H1 (cell line): ENCODE measurements around the gene SCGN. TPM values are rescaled to one million over a fixed set of nuclear protein-coding genes. Genes with fewer than 3 reads are reported as not detected.

Source experiments
- CTCF ChIA-PET: fragments of 300-600 bp; sonication (Branson Sonifier 250); formaldehyde crosslinking; loops from one replicate; lab custom pipeline; 2021; ENCODE audit not compliant: partially characterized antibody; lab: Charles Lee
- POLR2A ChIA-PET: fragments of 300-600 bp; sonication (Branson Sonifier 250); formaldehyde crosslinking; loops from one replicate; lab custom pipeline; 2021; ENCODE audit warnings: inconsistent platforms; ENCODE audit not compliant: partially characterized antibody; lab: Charles Lee
- DNase-seq, 2 experiments: peaks; one replicate each; pipeline versions ENCODE4 v3.0.0 to v3.0.0-alpha.2; 2010 to 2022; ENCODE audit warnings: low spot score in 2 of 2, low read depth in 1 of 2, mixed read lengths in 1 of 2
- FAIRE-seq: peaks from 2 replicates; lab custom pipeline; 2011; peaks lifted over from hg19 to GRCh38; lab: Jason Lieb, UNC
- H2AFZ ChIP-seq: 2 replicates; pipeline ENCODE4 v1.8.1; 2012; ENCODE audit warnings: low read length, inconsistent platforms
- H2AK5ac ChIP-seq: 2 replicates; pipeline ENCODE4 v1.6.1; 2013; ENCODE audit warnings: low read depth, low read length
- H2BK120ac ChIP-seq: replicated peaks from 2 replicates; pipeline ENCODE3; 2013; ENCODE audit warnings: low read depth, low read length, inconsistent platforms
- H2BK12ac ChIP-seq: 2 replicates; pipeline ENCODE4 v1.6.1; 2013; ENCODE audit warnings: low read depth, low read length
- H2BK15ac ChIP-seq: 2 replicates; pipeline ENCODE4 v1.6.1; 2013; ENCODE audit warnings: low read length
- H2BK20ac ChIP-seq: 2 replicates; pipeline ENCODE4 v1.6.1; 2013; ENCODE audit warnings: low read length
- H2BK5ac ChIP-seq: 2 replicates; pipeline ENCODE4 v1.6.1; 2013; ENCODE audit warnings: low read depth, low read length
- H3K14ac ChIP-seq: 2 replicates; pipeline ENCODE4 v1.6.1; 2013; ENCODE audit warnings: inconsistent platforms; ENCODE audit not compliant: insufficient read length
- H3K18ac ChIP-seq: 2 replicates; pipeline ENCODE4 v1.6.1; 2013; ENCODE audit warnings: low read length; ENCODE audit errors: extremely low read depth
- H3K23ac ChIP-seq: 2 replicates; pipeline ENCODE4 v1.6.1; 2013; ENCODE audit warnings: inconsistent platforms; ENCODE audit not compliant: insufficient read length
- H3K23me2 ChIP-seq: 2 replicates; pipeline ENCODE4 v1.6.1; 2013; ENCODE audit warnings: low read depth, low read length
- H3K27ac ChIP-seq: 2 replicates; pipeline ENCODE4 v1.6.1; 2011; ENCODE audit warnings: low read depth, low read length, inconsistent platforms
- H3K27me3 ChIP-seq, 4 experiments: replicated peaks in 1 of 4; 1 replicate in 1 of 4; 2 replicates in 3 of 4; pipeline versions ENCODE4 v1.6.1 to v1.8.1; 2011 to 2013; ENCODE audit warnings: low read length in 3 of 4, mild to moderate bottlenecking in 3 of 4, inconsistent platforms in 2 of 4, mixed read lengths in 2 of 4, moderate library complexity in 1 of 4; ENCODE audit not compliant: control insufficient read depth in 3 of 4, insufficient read depth in 3 of 4; ENCODE audit errors: extremely low read depth in 1 of 4
- H3K36me3 ChIP-seq, 4 experiments: 2 replicates each; pipeline versions ENCODE4 v1.6.1 to v1.8.1; 2011 to 2013; ENCODE audit warnings: mild to moderate bottlenecking in 4 of 4, low read length in 3 of 4, moderate library complexity in 2 of 4, control low read depth in 1 of 4, inconsistent platforms in 1 of 4; ENCODE audit not compliant: insufficient read depth in 4 of 4, control insufficient read depth in 2 of 4
- H3K4ac ChIP-seq: replicated peaks from 2 replicates; pipeline ENCODE3; 2013; ENCODE audit warnings: low read length, low read depth, mixed read lengths, inconsistent platforms; ENCODE audit not compliant: insufficient read length
- H3K4me1 ChIP-seq, 4 experiments: replicated peaks in 1 of 4; 1 replicate in 1 of 4; 2 replicates in 3 of 4; pipeline versions ENCODE4 v1.6.1 to v1.8.1; 2011 to 2013; ENCODE audit warnings: low read length in 3 of 4, inconsistent platforms in 2 of 4, mixed read lengths in 1 of 4; ENCODE audit not compliant: insufficient read depth in 4 of 4, control insufficient read depth in 3 of 4
- H3K4me2 ChIP-seq, 2 experiments: 2 replicates each; pipeline versions ENCODE4 v1.6.1 to v1.8.1; 2011 to 2013; ENCODE audit warnings: low read depth in 2 of 2, low read length in 2 of 2, control low read depth in 1 of 2, inconsistent platforms in 1 of 2, mild to moderate bottlenecking in 1 of 2; ENCODE audit not compliant: insufficient read depth in 1 of 2
- H3K4me3 ChIP-seq, 4 experiments: fragments of 200-600, 300-600 bp in 1 of 4; sonication (generic), shearing (Covaris generic), sonication (Bioruptor Twin) in 1 of 4; 2 replicates each; pipeline versions ENCODE4 v1.5.1 to v1.8.1; 2011 to 2016; ENCODE audit warnings: low read length in 4 of 4, low read depth in 3 of 4, control low read depth in 2 of 4, inconsistent platforms in 2 of 4, mild to moderate bottlenecking in 2 of 4, mixed read lengths in 1 of 4, moderate library complexity in 1 of 4; ENCODE audit not compliant: insufficient read depth in 2 of 4; ENCODE audit errors: extremely low read depth in 1 of 4
- H3K56ac ChIP-seq: replicated peaks from 2 replicates; pipeline ENCODE3; 2013; ENCODE audit warnings: low read depth, mild to moderate bottlenecking, mixed read lengths, low read length, inconsistent platforms; ENCODE audit not compliant: insufficient read length
- H3K79me1 ChIP-seq: 2 replicates; pipeline ENCODE4 v1.6.1; 2013; ENCODE audit warnings: low read depth, low read length, control low read depth
- H3K79me2 ChIP-seq, 2 experiments: 2 replicates each; pipeline versions ENCODE4 v1.6.1 to v1.8.1; 2012 to 2013; ENCODE audit warnings: low read length in 2 of 2, mild to moderate bottlenecking in 2 of 2, inconsistent platforms in 1 of 2; ENCODE audit not compliant: insufficient read depth in 2 of 2, control insufficient read depth in 1 of 2
- H3K9ac ChIP-seq, 4 experiments: replicated peaks in 1 of 4; 1 replicate in 1 of 4; 2 replicates in 3 of 4; pipeline versions ENCODE4 v1.6.1 to v1.8.1; 2011 to 2013; ENCODE audit warnings: low read depth in 3 of 4, low read length in 3 of 4, control low read depth in 2 of 4, mild to moderate bottlenecking in 2 of 4, moderate library complexity in 2 of 4, inconsistent platforms in 1 of 4; ENCODE audit errors: extremely low read depth in 1 of 4
- H3K9me3 ChIP-seq, 2 experiments: 2 replicates each; pipeline versions ENCODE4 v1.6.1 to v1.8.1; 2012 to 2013; ENCODE audit warnings: mild to moderate bottlenecking in 2 of 2, moderate library complexity in 2 of 2, control low read depth in 1 of 2, inconsistent platforms in 1 of 2, low read depth in 1 of 2, low read length in 1 of 2, mixed read lengths in 1 of 2; ENCODE audit not compliant: insufficient read depth in 2 of 2
- H4K20me1 ChIP-seq, 2 experiments: replicated peaks in 1 of 2; 2 replicates each; pipeline versions ENCODE3 to v1.8.1; 2011 to 2013; ENCODE audit warnings: inconsistent platforms in 2 of 2, low read length in 2 of 2, mild to moderate bottlenecking in 1 of 2; ENCODE audit not compliant: insufficient read depth in 2 of 2, control insufficient read depth in 1 of 2
- H4K5ac ChIP-seq: 2 replicates; pipeline ENCODE4 v1.6.1; 2013; ENCODE audit warnings: low read length, low read depth, mixed read lengths, inconsistent platforms; ENCODE audit not compliant: insufficient read length
- H4K8ac ChIP-seq: 2 replicates; pipeline ENCODE4 v1.8.0; 2013; ENCODE audit warnings: mild to moderate bottlenecking, moderate library complexity, low read length, inconsistent platforms; ENCODE audit not compliant: insufficient read depth; ENCODE audit errors: extremely low read depth
- H4K91ac ChIP-seq: replicated peaks from 2 replicates; pipeline ENCODE3; 2013; ENCODE audit warnings: low read length, mixed read lengths, inconsistent platforms; ENCODE audit not compliant: insufficient read length
- CEBPB ChIP-seq: IDR thresholded peaks from 2 replicates; pipeline ENCODE4 v1.6.1; 2012; ENCODE audit warnings: low read depth, low read length
- MAX ChIP-seq: IDR thresholded peaks from 2 replicates; pipeline ENCODE4 v1.6.1; 2012; ENCODE audit warnings: inconsistent platforms
- NRF1 ChIP-seq: IDR thresholded peaks from 2 replicates; pipeline ENCODE4 v1.6.1; 2011; ENCODE audit warnings: mild to moderate bottlenecking, low read depth, low read length, improper control_type of control experiment
- POLR2A ChIP-seq, 2 experiments: IDR thresholded peaks; 1 replicate in 1 of 2; 2 replicates in 1 of 2; pipeline ENCODE4 v1.6.1; 2011; ENCODE audit warnings: low read depth in 2 of 2, low read length in 2 of 2, mild to moderate bottlenecking in 2 of 2; ENCODE audit errors: control extremely low read depth in 1 of 2
- RAD21 ChIP-seq, 2 experiments: IDR thresholded peaks in 1 of 2; conservative IDR thresholded peaks in 1 of 2; 2 replicates each; pipeline ENCODE4 v1.6.1; 2011; ENCODE audit warnings: low read depth in 2 of 2, low read length in 2 of 2, improper control_type of control experiment in 1 of 2, inconsistent platforms in 1 of 2, mild to moderate bottlenecking in 1 of 2, moderate library complexity in 1 of 2
- SIN3A ChIP-seq, 2 experiments: IDR thresholded peaks in 1 of 2; conservative IDR thresholded peaks in 1 of 2; 2 replicates each; pipeline ENCODE4 v1.6.1; 2011 to 2012; ENCODE audit warnings: low read length in 2 of 2, improper control_type of control experiment in 1 of 2, low read depth in 1 of 2, mild to moderate bottlenecking in 1 of 2
- USF2 ChIP-seq: IDR thresholded peaks from 2 replicates; pipeline ENCODE4 v1.6.1; 2011; ENCODE audit warnings: low read length, improper control_type of control experiment
- YY1 ChIP-seq: IDR thresholded peaks from 2 replicates; pipeline ENCODE4 v1.6.1; 2011; ENCODE audit warnings: low read depth, mild to moderate bottlenecking, low read length
- WGBS, 2 experiments: shearing (Covaris generic) in 1 of 2; methylation state at CpG; one replicate each; pipeline versions ENCODE4 v1.1.6 to v1.1.7; 2013 to 2015; ENCODE audit warnings: low lambda C conversion rate in 2 of 2, mixed read lengths in 2 of 2, inconsistent platforms in 1 of 2, low coverage in 1 of 2, missing lambda C conversion rate in 1 of 2; ENCODE audit not compliant: insufficient replicate concordance in 2 of 2, insufficient coverage in 1 of 2, insufficient read length in 1 of 2; ENCODE audit errors: extremely low coverage in 1 of 2, missing lambda C conversion rate in 1 of 2; 5-methylcytosine and 5-hydroxymethylcytosine counted together
- polyA plus RNA-seq, 7 experiments: library from polyadenylated mRNA; depleted of rRNA in 3 of 7; stranded (reverse) in 5 of 7; unstranded in 2 of 7; fragments of >200 nt in 5 of 7; fragments of 200-250 nt in 2 of 7; gene quantifications; 1 replicate in 5 of 7; 2 replicates in 1 of 7; 4 replicates in 1 of 7; pipeline versions ENCODE4 v1.2.1 to v1.2.3, GENCODE V29; 2011 to 2013; ENCODE audit warnings: missing spikeins in 2 of 7, mixed read lengths in 2 of 7
- total RNA-seq: library from RNA; stranded (reverse); fragmentation: NEBNext Ultra II Directional; extraction: Animal tissue kit (Norgen Biotek cat#: 25700); gene quantifications from 2 replicates; pipeline ENCODE4 v1.2.1, GENCODE V29; 2021

SCGN gene
- total and polyA plus RNA-seq, 2 of the 8 experiments (the other 6 are each of a cell fraction or from before 2014, with no cell fraction given), result not detected

GRCh38 chr6:25617997-25618396 lies 34.0 kb upstream of the SCGN start:
- Histone ChIP-seq H3K4me3 (no peak overlapping the region), H3K36me3 (peaks cover 0 to 7% (median 0%) of the 10 kb centered on the region in 4 experiments; a peak in 2 of 8 replicates), H4K8ac (no peak overlapping the region), H3K79me1 (no peaks in the 10 kb centered on the region), H2BK5ac (no peak overlapping the region), H3K79me2 (no peaks in the 10 kb centered on the region), H3K4me2 (no peak overlapping the region), H3K14ac (no peak overlapping the region), H2BK20ac (no peak overlapping the region), H3K23me2 (no peaks in the 10 kb centered on the region), H2BK12ac (no peak overlapping the region), H3K56ac (no peak overlapping the region), H2BK120ac (no peak overlapping the region), H3K4ac (no peak overlapping the region), H3K18ac (no peak overlapping the region), H4K20me1 (no peaks in the 10 kb centered on the region), H2AK5ac (no peak overlapping the region), H3K23ac (no peak overlapping the region), H3K27me3 (no peaks in the 10 kb centered on the region), H3K9ac (no peak overlapping the region), H2BK15ac (no peak overlapping the region), H3K9me3 (no peaks in the 10 kb centered on the region), H3K27ac (no peak overlapping the region), H4K5ac (no peak overlapping the region), H4K91ac (no peak overlapping the region), H3K4me1 (no peaks in the 10 kb centered on the region), H2AFZ (no peak overlapping the region)
- POLR2A ChIA-PET, result interaction anchor here (0.6 kb wide), 1 partner anchor 255 kb away, joined by 8 read pairs; no protein-coding TSS in a partner anchor
- FAIRE-seq (no peak), DNase-seq (no peak)
- CTCF ChIA-PET, result interaction anchor here (0.6 to 1.4 kb wide), 3 partner anchors 19 to 397 kb away, joined by 3 to 4 read pairs (median 3); no protein-coding TSS in a partner anchor
- WGBS, 2 experiments, result 89% methylated on average over 2 of the region's 2 CpGs; no CpG with 5 or more reads in 1 of the 2 experiments
- TF ChIP-seq POLR2A (IDR thresholded peaks at IDR 0.05; ENCODE audit: control extremely low read depth in 1 of 2, low read depth in 2 of 2, low read length in 2 of 2), result no peak
- TF ChIP-seq USF2, result no peak
- TF ChIP-seq CEBPB, result no peak
- no peak for TF ChIP-seq YY1
- no peak for TF ChIP-seq SIN3A (conservative IDR thresholded peaks at IDR 0.05 in 1 of 2, IDR thresholded peaks at IDR 0.05 in 1 of 2; ENCODE audit: low read depth in 1 of 2, low read length in 2 of 2)
- no peak for TF ChIP-seq RAD21 (IDR thresholded peaks at IDR 0.05 in 1 of 2, conservative IDR thresholded peaks at IDR 0.05 in 1 of 2; ENCODE audit: low read depth in 2 of 2, low read length in 2 of 2)
- no peak for TF ChIP-seq NRF1
- TF ChIP-seq MAX, result no peak
